K562 (cell line): ENCODE data around the gene SIDT2. TPM values are rescaled to one million over a fixed set of nuclear protein-coding genes. Genes with fewer than 3 reads are reported as not detected.

Experiments used
- RAD21 ChIP-seq, 2 experiments: fragments of 250-450 bp in 1 of 2; fragments of 450-650 bp in 1 of 2; sonication (Bioruptor Pico) in 1 of 2; formaldehyde crosslinking in 1 of 2; IDR thresholded peaks in 1 of 2; conservative IDR thresholded peaks in 1 of 2; 2 replicates each; pipeline versions ENCODE4 v1.4.0 to v1.8.0; 2020 to 2022; ENCODE audit warnings: mild to moderate bottlenecking in 2 of 2, moderate library complexity in 1 of 2
- ZBTB7A ChIP-seq: IDR thresholded peaks from 2 replicates; pipeline ENCODE4 v1.6.1; 2011; ENCODE audit warnings: low read depth, mild to moderate bottlenecking, low read length, moderate library complexity, borderline replicate concordance; ENCODE audit not compliant: control insufficient read depth
- ZNF239 ChIP-seq: fragments of 250-450 bp; sonication (Bioruptor Pico); IDR thresholded peaks from 2 replicates; pipeline ENCODE4 v1.4.0; 2020; ENCODE audit warnings: mild to moderate bottlenecking
- polyA plus RNA-seq, 8 experiments: library from polyadenylated mRNA; depleted of rRNA in 4 of 8; stranded (reverse) in 5 of 8; unstranded in 3 of 8; fragments of >200 nt; fragmentation: Nextera tagmentation in 2 of 8; fragmentation: Illumina TruSeq in 1 of 8; extraction: Ambion mirVana in 2 of 8; extraction: Trizol in 1 of 8; gene quantifications; 2 replicates each; pipeline versions ENCODE4 v1.2.1 to v1.2.3, GENCODE V29; 2011 to 2014; ENCODE audit warnings: inconsistent platforms in 1 of 8, missing spikeins in 1 of 8
- total RNA-seq, 7 experiments: library from RNA; depleted of rRNA in 6 of 7; stranded (reverse); fragments of >200 nt in 6 of 7; fragmentation: Illumina TruSeq in 2 of 7; extraction: Trizol in 2 of 7; gene quantifications; 2 replicates each; pipeline versions ENCODE4 v1.2.1 to v1.2.3, GENCODE V29; 2011 to 2021; ENCODE audit warnings: low replicate concordance in 1 of 7
- TF ChIP-seq, protein P1 (sequence below), 2 experiments: fragments of 450-650 bp; IDR thresholded peaks; 2 replicates each; pipeline ENCODE4 v1.6.1; 2016; ENCODE audit warnings: mild to moderate bottlenecking in 2 of 2, borderline replicate concordance in 1 of 2, low read depth in 1 of 2, moderate library complexity in 1 of 2
- TF ChIP-seq, protein P2 (sequence below): fragments of 450-650 bp; IDR thresholded peaks from 2 replicates; pipeline ENCODE4 v1.6.1; 2016; ENCODE audit warnings: antibody characterized with exemption

The SIDT2 gene
- total and polyA plus RNA-seq, 9 of the 15 experiments (the other 6 are each of a cell fraction or from before 2014, with no cell fraction given), result 2.4 to 20.2 (median 6.5) TPM

DNA sequence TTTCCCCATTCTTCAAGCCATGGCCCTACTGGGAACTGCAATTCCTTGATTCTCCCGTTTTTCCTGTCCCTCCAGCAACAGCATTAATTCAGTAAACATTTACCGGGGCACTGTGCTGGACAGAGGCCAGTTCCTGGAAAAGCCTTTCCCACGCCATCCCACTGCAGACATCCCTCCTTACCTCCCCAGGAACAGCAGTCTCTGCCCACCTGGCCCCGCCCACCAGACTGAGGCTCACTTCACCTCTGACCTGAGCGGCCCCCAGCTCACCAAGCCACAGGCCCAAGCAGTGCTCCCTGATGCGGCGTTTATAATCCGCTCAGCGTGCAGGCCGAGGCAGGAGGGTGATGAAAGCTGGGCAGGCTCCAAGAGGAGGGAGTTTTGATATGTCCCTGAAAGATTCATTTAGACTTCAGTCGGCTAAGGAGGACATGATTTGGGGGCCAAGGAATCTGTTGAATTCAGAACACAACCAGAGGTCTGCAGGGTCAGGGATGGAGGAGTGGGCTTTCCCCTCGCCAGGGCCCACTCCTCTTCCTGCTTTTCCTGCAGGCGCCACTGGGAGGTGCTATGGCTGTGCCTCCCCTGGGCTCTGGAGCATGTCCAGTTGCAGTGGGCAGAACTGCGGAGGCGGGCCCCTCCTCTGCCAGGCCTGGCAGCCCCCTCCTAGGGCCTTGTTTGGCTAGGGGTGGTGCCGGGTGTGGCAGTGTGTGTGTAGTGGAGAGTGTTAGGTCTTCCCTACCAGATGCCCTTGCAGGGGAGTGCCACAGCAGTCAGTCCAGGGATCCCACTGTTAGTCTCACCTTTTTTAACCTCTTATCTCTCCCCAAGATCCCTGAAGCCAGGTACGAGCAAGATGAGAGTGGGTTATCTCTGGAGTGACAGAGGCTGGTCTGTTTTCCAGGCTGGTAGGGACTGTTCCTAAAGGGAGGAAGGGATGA lies 19.2 kb downstream of the SIDT2 start (continued):
- TF ChIP-seq, protein P1, sequence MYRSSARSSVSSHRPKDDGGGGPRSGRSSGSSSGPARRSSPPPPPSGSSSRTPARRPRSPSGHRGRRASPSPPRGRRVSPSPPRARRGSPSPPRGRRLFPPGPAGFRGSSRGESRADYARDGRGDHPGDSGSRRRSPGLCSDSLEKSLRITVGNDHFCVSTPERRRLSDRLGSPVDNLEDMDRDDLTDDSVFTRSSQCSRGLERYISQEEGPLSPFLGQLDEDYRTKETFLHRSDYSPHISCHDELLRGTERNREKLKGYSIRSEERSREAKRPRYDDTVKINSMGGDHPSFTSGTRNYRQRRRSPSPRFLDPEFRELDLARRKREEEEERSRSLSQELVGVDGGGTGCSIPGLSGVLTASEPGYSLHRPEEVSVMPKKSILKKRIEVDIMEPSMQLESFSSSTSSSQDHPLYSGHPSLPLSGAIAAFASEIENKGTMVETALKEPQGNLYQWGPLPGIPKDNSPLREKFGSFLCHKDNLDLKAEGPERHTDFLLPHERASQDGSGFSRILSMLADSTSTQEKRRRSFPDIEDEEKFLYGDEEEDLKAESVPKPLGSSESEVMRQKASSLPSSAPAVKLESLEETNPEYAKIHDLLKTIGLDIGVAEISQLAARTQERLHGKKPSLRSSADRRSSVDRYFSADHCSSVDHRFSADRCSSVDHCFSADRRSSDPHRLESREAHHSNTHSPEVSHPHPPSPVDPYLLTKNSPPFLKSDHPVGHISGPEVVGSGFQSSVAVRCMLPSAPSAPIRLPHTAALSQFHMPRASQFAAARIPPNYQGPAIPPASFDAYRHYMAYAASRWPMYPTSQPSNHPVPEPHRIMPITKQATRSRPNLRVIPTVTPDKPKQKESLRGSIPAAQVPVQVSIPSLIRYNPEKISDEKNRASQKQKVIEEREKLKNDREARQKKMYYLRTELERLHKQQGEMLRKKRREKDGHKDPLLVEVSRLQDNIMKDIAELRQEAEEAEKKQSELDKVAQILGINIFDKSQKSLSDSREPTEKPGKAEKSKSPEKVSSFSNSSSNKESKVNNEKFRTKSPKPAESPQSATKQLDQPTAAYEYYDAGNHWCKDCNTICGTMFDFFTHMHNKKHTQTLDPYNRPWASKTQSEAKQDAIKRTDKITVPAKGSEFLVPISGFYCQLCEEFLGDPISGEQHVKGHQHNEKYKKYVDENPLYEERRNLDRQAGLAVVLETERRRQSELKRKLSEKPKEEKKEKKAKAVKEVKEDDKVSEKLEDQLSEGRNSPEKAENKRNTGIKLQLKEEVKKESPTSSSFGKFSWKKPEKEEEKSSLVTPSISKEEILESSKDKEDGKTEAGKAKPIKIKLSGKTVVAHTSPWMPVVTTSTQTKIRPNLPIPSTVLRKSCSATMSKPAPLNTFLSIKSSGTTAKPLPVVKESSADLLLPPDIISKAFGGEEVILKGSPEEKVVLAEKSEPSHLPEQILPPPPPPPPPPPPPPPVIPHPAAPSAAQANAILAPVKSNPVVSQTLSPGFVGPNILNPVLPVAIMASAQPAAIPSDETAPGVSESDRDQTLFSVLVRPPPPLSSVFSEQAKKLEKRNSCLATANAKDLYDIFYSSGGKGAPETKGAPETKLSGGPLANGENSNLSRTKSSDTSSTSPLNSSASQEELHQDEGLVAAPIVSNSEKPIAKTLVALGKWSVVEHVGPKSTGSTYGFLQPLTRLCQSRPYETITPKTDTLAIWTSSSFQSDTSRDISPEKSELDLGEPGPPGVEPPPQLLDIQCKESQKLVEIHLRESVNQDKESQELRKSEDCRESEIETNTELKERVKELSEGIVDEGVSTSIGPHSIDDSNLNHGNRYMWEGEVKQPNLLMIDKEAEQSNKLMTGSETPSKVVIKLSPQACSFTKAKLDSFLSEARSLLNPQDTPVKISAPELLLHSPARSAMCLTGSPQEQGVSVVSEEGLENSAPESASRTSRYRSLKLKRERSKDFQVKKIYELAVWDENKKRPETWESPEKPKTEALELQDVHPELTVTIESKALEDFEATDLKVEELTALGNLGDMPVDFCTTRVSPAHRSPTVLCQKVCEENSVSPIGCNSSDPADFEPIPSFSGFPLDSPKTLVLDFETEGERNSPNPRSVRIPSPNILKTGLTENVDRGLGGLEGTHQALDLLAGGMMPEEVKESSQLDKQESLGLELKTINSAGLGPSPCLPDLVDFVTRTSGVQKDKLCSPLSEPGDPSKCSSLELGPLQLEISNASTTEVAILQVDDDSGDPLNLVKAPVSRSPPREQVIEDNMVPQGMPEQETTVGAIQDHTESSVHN (IDR thresholded peaks at IDR 0.05; ENCODE audit: borderline replicate concordance in 1 of 2, low read depth in 1 of 2), result no peak
- TF ChIP-seq RAD21 (CRISPR knock-in tag; conservative IDR thresholded peaks at IDR 0.05 in 1 of 2, IDR thresholded peaks at IDR 0.05 in 1 of 2) (peak; percentile 16 to 50; a peak in 2 of 4 replicates), ZNF239 (CRISPR knock-in tag) (no peak), ZBTB7A (peak; percentile 93)
- TF ChIP-seq, protein P2, sequence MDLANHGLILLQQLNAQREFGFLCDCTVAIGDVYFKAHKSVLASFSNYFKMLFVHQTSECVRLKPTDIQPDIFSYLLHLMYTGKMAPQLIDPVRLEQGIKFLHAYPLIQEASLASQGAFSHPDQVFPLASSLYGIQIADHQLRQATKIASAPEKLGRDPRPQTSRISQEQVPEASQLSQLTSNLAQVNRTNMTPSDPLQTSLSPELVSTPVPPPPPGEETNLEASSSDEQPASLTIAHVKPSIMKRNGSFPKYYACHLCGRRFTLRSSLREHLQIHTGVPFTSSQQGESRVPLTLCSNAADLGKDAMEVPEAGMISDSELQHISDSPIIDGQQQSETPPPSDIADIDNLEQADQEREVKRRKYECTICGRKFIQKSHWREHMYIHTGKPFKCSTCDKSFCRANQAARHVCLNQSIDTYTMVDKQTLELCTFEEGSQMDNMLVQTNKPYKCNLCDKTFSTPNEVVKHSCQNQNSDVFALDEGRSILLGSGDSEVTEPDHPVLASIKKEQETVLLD, result 0 out of 2 replicates have a peak, but pooled peaks have one; percentile 16
